Measurements from ENCODE around the gene GRID1.
A peak's percentile ranks its signal among the peaks of the same experiment; 100 is the strongest.

Gene GRID1

GRCh38 chr10:86366033-86366901 is at the start of gene GRID1:
Gene GRID1, minus strand, starts transcription at chr10:86366795.
- DNase-seq = no peak

DNA sequence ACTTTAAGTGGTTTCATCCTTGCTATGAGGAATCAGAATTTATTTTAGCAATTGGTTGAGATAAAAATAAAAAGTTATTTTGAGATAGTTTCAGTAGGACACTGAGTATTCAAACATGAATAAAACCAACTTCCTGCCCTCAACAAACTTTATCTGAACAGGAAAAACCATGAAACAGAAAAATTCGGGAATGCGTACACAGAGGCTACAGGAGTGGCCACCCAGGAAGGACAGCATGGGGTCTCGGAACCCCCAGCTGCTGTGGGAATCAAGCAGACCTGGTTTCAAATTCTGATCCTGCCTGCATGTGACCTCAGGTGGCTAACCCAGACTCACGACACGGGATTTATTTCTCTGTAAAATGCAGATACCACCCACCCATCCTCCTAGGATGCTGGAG is 49.0 kb upstream of the GRID1 start:
- DNase-seq = no peak

GRCh38 chr10:86415116-86415515 is 48.5 kb upstream of the GRID1 start:
- no peak for DNase-seq

DNA sequence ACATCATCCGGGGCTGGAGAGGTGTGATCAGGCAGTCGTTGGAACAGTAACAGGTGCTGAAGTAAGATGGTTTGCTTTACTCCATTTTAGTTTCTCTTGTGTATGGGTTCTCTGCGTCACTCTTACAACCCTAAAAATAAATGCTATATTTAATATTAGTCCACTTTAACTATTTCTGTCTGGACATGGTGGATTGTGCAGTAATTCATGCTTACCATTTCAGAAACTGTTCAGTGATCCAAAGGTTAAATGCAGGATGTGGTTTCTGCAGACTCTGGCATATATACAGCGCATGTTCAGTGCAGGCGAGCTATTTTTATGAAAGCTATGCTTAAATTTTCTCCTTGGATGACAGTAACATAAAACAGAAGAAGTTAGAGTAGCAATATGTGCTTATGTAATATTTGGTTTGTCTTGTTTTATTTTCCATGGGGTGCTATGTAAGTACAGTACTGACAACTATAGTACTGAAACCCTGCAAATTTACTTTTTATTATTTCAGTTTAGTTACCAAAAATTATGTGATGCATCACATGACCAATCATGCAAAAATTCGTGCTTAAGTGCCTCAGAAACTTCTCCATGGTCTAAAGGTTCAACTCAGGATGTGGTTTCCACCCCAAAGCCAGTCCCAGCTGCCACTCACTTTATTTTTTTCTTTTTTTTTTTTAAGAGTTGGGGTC is 46.6 kb upstream of the GRID1 start:
- peak; percentile 13 for DNase-seq

DNA sequence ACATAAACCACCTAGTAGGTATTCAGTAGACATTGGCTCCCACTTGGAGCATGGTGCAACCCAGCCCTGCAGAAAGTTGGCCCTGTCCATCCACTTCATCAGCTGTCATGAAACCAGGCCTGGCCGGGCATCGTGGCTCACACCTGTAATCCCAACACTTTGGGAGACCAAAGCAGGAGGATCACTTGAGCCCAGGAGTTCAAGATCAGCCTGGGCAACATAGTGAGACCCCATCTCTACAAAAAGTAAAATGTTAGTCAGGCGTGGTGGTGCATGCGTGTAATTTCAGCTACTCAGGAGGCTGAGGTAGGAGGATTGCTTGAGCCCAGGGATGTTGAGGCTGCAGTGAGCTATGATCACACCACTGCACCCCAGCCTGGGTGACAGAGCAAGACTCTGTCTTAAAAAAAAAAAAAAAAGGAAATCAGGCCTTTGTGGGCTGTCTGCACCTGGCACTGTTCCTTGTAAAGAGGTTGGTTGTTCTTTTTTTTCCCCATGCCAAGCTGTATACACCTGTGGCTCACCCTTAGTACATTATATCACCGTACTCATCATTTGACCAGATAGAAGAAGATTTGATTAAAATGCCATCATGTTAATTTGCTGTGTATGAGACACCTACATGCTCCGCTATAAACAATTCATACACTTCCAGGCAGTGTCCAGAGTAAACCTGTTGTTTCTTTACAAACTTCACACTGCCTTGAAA is 45.4 kb upstream of the GRID1 start:
- no peak for DNase-seq

GRCh38 chr10:86411281-86411841 is 44.8 kb upstream of the GRID1 start:
- peak; percentile 23 for DNase-seq

GRCh38 chr10:86410542-86411124 is 44.0 kb upstream of the GRID1 start:
- peak; percentile 75 for DNase-seq

DNA sequence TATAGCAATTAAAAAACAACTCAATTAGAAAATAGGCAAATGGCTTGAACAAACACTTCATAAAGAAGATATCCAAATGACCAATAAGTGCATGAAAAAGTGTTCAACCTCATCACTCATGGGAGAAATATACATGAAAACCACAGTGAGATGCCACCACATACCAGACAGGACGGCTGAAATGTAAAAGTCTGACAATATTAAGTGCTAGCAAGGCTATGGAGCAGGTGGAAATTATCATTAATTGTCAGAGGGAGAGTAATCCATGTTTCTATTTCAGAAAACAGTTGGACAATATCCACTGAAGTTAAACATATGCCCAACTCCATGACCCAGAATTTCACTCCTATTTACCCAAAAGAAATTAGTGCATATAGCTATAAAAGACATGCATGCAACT is 42.6 kb upstream of the GRID1 start:
- no peak for DNase-seq

DNA sequence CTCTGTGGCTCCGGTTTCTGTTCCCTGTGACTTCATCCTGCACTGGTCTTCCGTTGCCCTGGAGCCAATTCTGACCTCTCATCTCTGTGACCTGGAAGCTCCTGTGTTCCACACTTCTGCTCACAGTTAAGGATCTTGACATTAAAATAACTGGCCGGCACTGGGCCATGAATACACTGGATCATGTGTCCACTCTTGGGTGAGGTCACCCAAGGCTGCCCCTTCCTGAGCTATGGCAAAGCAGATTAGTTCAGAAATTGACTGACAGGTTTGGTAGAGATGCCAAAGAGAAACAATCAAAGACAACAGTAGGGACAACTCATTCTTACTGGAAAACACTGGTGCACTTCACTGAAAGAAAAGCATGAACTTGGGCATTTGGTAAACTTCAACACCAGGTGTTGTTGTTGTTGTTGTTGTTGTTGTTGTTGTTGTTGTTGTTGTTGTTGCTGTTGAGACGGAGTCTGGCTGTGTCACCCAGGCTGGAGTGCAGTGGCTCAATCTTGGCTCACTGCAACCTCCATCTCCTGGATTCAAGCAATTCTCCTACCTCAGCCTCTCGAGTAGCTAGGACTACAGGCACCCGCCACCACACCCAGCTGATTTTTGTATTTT is 36.7 kb upstream of the GRID1 start:
- peak; percentile 35 for DNase-seq

- no peak for DNase-seq
Measured at GRCh38 chr10:86402283-86402941, 35.8 kb upstream of the GRID1 start.

DNA sequence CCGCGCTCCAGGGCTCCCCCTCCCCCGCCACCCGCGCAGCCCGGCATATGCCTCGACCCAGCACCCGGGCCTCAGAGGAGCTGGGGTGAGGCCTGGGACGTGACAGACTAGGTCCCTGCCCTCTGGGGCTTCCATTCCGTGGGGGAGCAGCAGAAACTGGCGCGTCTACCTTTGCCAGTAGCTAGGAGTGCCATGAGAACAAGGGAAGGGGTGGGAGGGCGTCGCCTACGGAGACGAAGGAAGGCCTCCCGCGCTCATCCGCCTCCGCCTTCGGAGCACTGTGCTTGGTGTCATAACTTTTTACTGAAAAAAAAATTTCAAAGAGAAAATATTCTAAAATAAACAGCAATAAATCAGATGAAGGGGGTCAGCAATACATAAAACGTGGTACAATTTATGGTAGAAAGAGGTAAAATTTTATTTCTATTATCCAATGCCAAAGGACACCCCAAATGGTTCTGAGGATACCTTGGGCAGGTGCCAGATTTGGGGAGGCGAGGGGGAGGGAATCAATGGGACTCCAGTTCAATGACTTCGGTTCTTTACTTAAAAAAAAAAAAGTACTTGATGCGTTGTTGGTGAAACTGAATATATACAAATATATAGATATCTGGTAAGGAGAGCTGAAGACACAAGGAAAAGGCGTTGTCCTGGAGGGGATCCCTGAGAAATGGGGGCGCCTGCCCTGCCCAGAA is 35.1 kb upstream of the GRID1 start:
- no peak for DNase-seq

DNA sequence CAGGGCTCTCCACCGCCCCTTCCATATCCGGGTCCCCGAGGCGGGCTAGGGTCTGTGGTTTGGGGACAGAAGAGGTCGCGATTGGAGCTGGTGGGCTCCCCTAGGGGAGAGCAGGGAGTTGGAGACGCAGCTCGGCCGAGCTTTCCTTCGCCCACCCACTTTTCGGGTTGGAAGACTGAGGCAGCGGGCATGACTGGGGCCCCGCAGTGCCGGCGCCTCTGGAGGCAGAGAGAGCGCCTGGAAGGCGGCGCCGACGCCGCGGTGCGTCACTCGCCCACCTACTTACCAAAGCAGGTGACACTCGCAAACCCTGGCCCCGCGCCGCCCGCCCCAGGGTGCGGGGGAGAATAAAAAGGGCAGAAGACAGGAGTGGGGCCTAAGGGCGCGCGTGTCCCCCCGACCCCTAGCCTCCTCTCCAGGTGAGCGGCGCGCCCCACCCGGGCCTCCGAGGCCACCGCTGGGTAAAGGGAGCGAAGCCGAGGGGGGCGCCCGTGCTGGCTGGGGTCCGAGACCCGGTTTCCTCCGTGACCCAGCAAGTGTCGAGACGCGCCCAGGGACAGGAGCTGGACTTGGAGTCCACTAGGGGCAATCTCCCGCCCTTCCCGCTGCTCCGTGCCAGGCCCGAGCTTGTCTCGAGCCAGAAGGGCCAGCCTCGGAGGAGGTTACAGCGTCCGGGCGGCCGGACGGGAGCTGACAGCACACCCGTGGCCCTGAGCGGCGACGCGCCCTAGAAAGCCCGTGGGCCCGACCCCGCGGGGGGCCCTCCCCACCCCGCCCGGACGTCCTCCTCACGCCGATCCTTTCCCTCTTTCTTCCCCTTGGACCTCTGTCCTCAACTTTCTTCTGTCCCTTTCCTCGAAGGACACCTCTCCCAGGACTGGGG is 34.4 kb upstream of the GRID1 start:
- DNase-seq = no peak

GRCh38 chr10:86399879-86400704 is 33.5 kb upstream of the GRID1 start:
- DNase-seq = peak; percentile 84

DNA sequence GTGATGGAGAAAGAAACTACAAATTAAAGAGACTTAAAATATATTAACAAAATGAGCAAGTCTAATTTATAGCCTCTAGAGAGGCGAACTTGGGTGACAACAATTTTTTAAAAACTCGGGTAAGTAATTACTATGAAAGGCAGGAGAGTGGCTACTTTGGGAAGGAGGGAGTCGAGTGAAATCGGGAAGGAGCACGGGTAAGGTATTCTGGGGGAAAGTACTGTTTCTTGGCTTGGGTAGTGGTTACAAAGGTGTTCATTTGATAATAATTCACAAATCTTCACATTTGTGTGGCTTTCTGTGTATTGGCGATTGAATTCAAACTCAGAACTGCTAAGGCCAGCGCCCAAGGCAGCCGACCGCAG is 32.9 kb upstream of the GRID1 start:
- no peak for DNase-seq

GRCh38 chr10:86397120-86397519 is 30.5 kb upstream of the GRID1 start:
- no peak for DNase-seq

- DNase-seq = no peak
Measured at GRCh38 chr10:86393862-86394455, 27.4 kb upstream of the GRID1 start.

- DNase-seq = no peak
Measured at GRCh38 chr10:86393362-86393761, 26.8 kb upstream of the GRID1 start.

GRCh38 chr10:86392723-86393094 is 26.1 kb upstream of the GRID1 start:
- no peak for DNase-seq

Measured in kidney glomerular epithelial cell (primary cell).